GM18519 (cell line): ENCODE data around the gene RGMA.

Experiments used
- ATAC-seq: cut with Tn5 transposase; IDR thresholded peaks from one replicate; pipeline ENCODE4 v1.9.1; 2021; ENCODE audit warnings: mild to moderate bottlenecking, moderate library complexity; ENCODE audit not compliant: unreplicated experiment, low FRiP score

The RGMA gene

DNA sequence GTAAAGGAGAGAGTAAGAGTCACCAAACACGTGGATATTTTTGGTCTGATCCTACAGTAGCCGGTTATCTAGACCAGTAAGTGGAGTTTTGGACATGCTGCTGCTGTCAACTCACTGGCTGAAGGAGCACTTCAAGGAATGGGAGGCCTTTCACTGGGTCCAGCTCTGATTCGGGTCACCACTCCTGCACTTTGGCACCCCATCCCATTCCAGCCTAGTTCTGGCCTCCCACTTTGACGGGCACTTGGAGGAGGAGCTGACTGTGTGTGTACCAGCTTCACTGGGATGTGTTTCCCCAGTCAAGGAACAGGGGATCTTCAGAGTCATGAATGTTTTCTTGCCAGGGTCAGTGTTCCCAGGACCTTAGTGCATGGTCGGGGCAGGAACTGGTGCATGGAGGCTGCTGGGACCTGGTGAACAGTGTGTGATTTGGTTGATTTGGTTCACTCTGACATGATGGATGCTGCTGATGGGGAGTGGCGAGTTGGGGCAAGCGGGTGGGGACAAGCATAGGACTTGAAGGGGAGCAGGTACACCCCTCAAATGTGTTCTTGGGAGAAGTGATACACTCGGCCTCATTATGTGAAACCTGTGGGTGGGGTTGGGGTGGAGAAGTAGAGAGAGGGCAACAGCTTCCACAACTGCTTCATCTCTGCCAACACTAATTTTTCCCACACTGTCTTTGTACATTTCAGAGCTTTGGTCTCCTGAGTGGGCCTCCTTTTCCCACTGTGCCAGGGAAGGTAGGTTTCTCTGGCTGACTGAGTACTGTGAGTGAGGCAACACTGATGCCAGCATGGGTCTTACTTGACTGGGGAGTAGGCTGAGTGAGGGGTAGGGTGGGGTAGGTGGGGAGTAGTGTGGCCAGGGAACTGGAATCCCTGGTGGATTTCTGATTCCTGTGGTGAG lies 64.0 kb downstream of the RGMA start:
- ATAC-seq = no peak

DNA sequence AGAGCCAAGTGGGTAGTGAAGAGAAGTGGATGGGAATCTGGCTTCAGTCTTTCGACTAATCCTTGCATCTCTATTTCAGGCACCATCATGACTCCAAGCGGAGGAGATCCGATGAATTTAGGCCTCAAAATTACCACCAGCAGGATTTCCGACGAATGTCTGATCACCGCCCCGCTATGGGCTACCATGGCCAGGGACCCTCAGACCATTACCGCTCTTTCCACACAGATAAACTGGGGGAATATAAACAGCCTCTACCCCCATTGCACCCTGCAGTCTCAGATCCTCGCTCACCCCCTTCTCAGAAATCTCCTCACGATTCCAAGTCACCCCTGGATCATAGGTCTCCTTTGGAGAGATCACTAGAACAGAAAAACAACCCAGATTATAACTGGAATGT lies 64.7 kb downstream of the RGMA start:
- ATAC-seq = no peak

- ATAC-seq = peak; percentile 85
These were observed 67.8 kb downstream of the RGMA start for GRCh38 chr15:93020976-93021772.

DNA sequence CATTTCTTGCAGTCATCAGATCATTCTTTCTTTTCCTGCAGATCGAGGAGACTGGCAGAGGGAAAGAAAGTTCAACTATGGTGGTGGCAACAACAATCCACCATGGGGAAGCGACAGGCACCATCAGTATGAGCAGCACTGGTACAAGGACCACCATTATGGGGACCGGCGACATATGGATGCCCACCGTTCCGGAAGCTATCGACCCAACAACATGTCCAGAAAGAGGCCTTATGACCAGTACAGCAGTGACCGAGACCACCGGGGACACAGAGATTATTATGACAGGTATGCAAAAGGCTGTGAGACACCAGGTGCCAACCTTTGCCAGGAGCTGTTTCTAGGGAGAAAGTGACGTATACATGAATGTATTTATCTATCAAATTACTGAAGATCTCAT lies 69.0 kb downstream of the RGMA start:
- ATAC-seq = no peak

- ATAC-seq = no peak
These were observed 69.9 kb downstream of the RGMA start for GRCh38 chr15:93019090-93019489.

DNA sequence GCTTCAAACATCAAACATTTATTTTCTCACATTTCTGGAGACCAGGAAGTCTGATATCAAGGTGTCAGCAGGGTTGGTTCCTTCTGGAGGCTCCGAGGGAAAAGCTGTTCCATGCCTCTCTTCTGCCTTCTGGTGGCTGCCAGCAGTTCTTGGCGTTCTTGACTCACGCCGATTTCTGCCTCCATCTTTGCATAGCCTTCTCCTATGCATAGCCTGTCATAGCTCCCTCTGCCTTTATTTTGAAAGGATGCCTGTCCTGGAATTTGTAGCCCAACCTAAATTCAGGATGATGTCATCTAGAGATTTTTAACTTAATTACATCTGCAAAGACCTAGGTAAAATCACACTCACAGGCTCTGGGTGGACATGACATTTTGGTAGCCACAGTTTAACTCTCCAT lies 70.4 kb downstream of the RGMA start:
- no peak for ATAC-seq

DNA sequence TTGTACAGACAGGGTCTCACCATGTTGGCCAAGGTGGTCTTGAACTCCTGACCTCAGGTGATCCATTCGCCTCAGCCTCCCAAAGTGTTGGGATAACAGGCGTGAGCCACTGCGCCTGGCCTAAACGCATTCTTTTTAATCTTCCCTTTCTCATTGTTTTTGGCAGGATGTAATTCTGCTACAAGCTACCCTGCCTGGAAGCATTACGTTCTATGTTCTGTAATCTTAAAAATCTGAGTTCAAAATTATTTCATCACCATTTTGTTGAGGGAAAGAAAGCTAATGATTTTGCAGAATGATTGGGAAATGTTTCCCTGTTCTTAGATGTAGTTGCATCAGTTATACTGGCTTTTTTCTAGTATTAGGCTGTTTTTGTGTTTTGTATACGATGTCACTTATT lies 71.5 kb downstream of the RGMA start:
- ATAC-seq = no peak

DNA sequence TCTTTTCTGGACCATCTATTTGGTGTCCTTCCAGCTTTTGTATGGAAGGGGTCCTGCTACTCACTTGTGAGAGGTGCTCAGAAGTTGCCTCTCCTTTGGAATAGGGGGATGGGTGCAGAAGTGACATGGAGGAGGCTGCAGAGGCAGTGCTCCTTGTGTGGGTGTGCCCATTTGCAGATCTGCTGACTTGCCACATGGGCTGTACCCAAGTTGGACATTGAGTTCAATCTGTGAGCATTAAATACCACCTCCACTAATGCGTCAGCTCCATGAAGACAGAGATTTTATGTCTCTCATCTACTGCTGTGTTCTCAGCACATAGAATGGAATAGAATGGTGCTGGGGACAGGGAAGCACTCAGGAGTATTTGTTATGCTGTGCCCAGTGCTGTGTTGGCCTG lies 76.2 kb downstream of the RGMA start:
- ATAC-seq = no peak

GRCh38 chr15:93007994-93008393 lies 81.0 kb downstream of the RGMA start:
- ATAC-seq = no peak

GRCh38 chr15:93005133-93005532 lies 83.9 kb downstream of the RGMA start:
- ATAC-seq = no peak

DNA sequence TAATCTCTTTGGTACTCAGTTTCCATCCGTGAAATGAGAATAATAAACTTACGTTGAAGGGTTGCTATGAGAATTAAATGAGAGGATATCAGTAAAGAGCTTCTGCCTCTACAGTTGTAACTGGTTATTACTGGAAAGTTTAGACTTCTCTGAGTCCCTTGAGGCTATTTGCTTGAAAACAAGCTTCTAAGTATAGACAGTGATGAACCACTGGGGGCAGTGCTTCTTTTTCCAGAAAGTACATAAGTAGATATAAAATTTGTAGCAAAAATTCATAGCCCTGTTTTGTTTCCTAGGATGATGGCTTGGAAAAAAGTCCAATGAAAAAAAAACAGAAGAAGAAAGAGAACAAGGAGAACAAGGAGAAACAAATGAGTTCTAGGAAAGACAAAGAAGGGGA lies 87.1 kb downstream of the RGMA start:
- no peak for ATAC-seq

GRCh38 chr15:93001156-93001555 lies 87.9 kb downstream of the RGMA start:
- ATAC-seq = no peak

DNA sequence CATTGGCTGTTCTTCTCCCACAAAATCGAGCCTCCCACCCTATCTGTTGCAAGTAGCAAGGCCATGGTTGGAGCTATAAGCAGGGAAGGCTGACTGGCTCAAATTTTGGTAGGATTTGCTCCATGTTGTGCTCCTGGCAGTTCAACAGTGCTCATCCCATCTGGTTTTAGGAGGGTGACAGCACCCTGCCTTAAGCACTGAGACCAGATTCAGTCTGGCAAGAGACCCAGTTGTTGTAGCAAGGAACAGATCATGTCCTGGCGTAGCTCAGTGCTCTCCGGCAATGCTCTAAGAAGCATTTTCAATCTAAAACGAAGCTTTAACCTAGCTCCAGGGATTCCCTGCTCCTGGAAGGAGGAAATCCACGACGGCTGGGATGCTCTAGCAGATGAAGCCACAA lies 91.2 kb downstream of the RGMA start:
- no peak for ATAC-seq

GRCh38 chr15:92992720-92993119 lies 96.3 kb downstream of the RGMA start:
- ATAC-seq = no peak

DNA sequence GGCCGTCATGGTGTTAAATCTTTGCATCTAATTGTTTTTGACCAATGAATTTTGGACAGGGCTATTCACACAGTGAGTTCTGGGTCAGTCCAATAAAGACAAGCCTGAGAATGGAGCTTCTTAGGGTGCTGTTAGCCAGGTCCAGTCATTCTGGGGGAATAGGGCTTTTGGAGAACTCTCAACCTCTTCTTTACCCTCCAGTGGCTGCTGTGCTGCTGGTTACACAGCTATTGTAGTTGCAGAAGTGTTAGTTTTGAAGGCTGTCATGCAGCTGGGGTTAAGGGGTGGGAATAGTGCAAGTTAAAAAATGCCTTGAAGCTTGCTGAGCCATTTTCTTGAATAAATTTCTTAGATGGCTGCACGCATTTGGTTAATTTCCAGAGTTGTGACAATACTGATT lies 99.0 kb downstream of the RGMA start:
- ATAC-seq = no peak

GRCh38 chr15:92989470-92989869 lies 99.5 kb downstream of the RGMA start:
- no peak for ATAC-seq
